Left ventricle myocardium superior (tissue), 1 donor: ENCODE results near the gene CABP1. TPM values are rescaled to one million over a fixed set of nuclear protein-coding genes. Genes with fewer than 3 reads are reported as not detected.

Experiments used
- ATAC-seq: fragments of 200-7000 bp; cut with Tn5 transposase; one replicate; pipeline ENCODE4 v1.9.1; 2020; ENCODE audit warnings: mild to moderate bottlenecking, moderate library complexity
- DNase-seq: peaks from one replicate; pipeline ENCODE4 v3.0.0-alpha.2; 2020
- intact Hi-C: fragments of 100-400 bp; cut with micrococcal nuclease; formaldehyde crosslinking; loops from one replicate; pipeline ENCODE4 v1.11.0; 2022
- total RNA-seq: library from RNA; stranded (reverse); fragmentation: NEBNext Ultra II Directional; extraction: Animal tissue kit (Norgen Biotek cat#: 25700); gene quantifications from one replicate; pipeline ENCODE4 v1.2.1, GENCODE V29; 2021
- donor health status: DM: no; HTN: yes; CAD: no; lungs with severe emphysema.

Gene CABP1
- total RNA-seq, 1 donor from 2014 or later, result 8.0 TPM

- ATAC-seq, result no peak
- intact Hi-C loops, result no loop called here
- no peak for DNase-seq
Observed at GRCh38 chr12:120711411-120711810, 71.0 kb downstream of the CABP1 start.

GRCh38 chr12:120712610-120713009 lies 72.2 kb downstream of the CABP1 start:
- intact Hi-C loops, result loop anchor here (2.0 kb wide), 1 partner anchor 64 kb away; no protein-coding TSS in a partner anchor
- ATAC-seq (no peak), DNase-seq (no peak)

GRCh38 chr12:120713861-120714482 lies 73.5 kb downstream of the CABP1 start:
- ATAC-seq (peak; percentile 67), DNase-seq (peak; percentile 57)
- intact Hi-C loops, result loop anchor here (2.0 kb wide), 1 partner anchor 65 kb away; no protein-coding TSS in a partner anchor

Other genes starting within 250 kb of the CABP1 start
- gene COX6A1, start 202.5 kb upstream of the CABP1 start, total RNA-seq, result 116 TPM
- gene TRIAP1, start 194.2 kb upstream of the CABP1 start, total RNA-seq, result 15.8 TPM
- 13.1 TPM for gene GATC, start 194.2 kb upstream of the CABP1 start, total RNA-seq
- 38.9 TPM for gene SRSF9, start 170.9 kb upstream of the CABP1 start, total RNA-seq
- gene DYNLL1, start 144.5 kb upstream of the CABP1 start, total RNA-seq, result 144 TPM
- 38.0 TPM for gene COQ5, start 111.5 kb upstream of the CABP1 start, total RNA-seq
- gene RNF10, start 106.3 kb upstream of the CABP1 start, total RNA-seq, result 251 TPM
- gene POP5, start 59.2 kb upstream of the CABP1 start, total RNA-seq, result 34.0 TPM
- gene MLEC, start 46.5 kb downstream of the CABP1 start, total RNA-seq, result 130 TPM
- 13.2 TPM for gene UNC119B, start 69.8 kb downstream of the CABP1 start, total RNA-seq
- 108 TPM for gene ACADS, start 85.2 kb downstream of the CABP1 start, total RNA-seq